GM23248 (cell line): Measurements from ENCODE around the gene CHDH. TPM values are rescaled to one million over a fixed set of nuclear protein-coding genes. Genes with fewer than 3 reads are reported as not detected.

Experiments used
- DNase-seq: peaks from one replicate; pipeline ENCODE4 v3.0.0-alpha.2; 2015
- H2AFZ ChIP-seq: fragments of 200-600 bp; sonication (generic); 2 replicates; pipeline ENCODE4 v1.6.1; 2016; ENCODE audit warnings: antibody characterized with exemption
- H3F3A ChIP-seq: fragments of 200-600 bp; sonication (generic); 2 replicates; pipeline ENCODE4 v1.6.1; 2016; ENCODE audit warnings: mild to moderate bottlenecking, antibody characterized with exemption, mixed run types; ENCODE audit not compliant: insufficient read depth
- H3K27ac ChIP-seq: fragments of 200-600 bp; sonication (generic); 2 replicates; pipeline ENCODE4 v1.5.1; 2016; ENCODE audit warnings: mild to moderate bottlenecking
- H3K27me3 ChIP-seq: fragments of 200-600 bp; sonication (generic); replicated peaks from 2 replicates; pipeline ENCODE4 v1.6.1; 2016; ENCODE audit warnings: mild to moderate bottlenecking; ENCODE audit not compliant: insufficient read depth
- H3K36me3 ChIP-seq: fragments of 200-600 bp; sonication (generic); 2 replicates; pipeline ENCODE4 v1.6.1; 2016; ENCODE audit warnings: low read depth, mild to moderate bottlenecking
- H3K4me1 ChIP-seq: fragments of 200-600 bp; sonication (generic); 2 replicates; pipeline ENCODE4 v1.6.1; 2016; ENCODE audit warnings: mild to moderate bottlenecking; ENCODE audit not compliant: insufficient read depth
- H3K4me2 ChIP-seq: fragments of 200-600 bp; sonication (generic); one replicate; pipeline ENCODE4 v1.6.1; 2016; ENCODE audit warnings: mild to moderate bottlenecking; ENCODE audit not compliant: unreplicated experiment
- H3K4me3 ChIP-seq: fragments of 200-600 bp; sonication (generic); 2 replicates; pipeline ENCODE4 v1.5.1; 2016; ENCODE audit warnings: mild to moderate bottlenecking
- H3K79me2 ChIP-seq: fragments of 200-600 bp; sonication (generic); 2 replicates; pipeline ENCODE4 v1.6.1; 2016; ENCODE audit warnings: mild to moderate bottlenecking; ENCODE audit not compliant: insufficient read depth
- H3K9ac ChIP-seq: fragments of 200-600 bp; sonication (generic); 2 replicates; pipeline ENCODE4 v1.6.1; 2016; ENCODE audit warnings: mild to moderate bottlenecking
- H3K9me2 ChIP-seq: fragments of 200-600 bp; sonication (generic); 2 replicates; pipeline ENCODE4 v1.6.1; 2016; ENCODE audit warnings: mixed run types, mild to moderate bottlenecking, moderate library complexity; ENCODE audit not compliant: insufficient read depth
- H3K9me3 ChIP-seq: fragments of 200-600 bp; sonication (generic); one replicate; pipeline ENCODE4 v1.6.1; 2017; ENCODE audit warnings: low read depth
- H4K20me1 ChIP-seq: fragments of 200-600 bp; sonication (generic); 2 replicates; pipeline ENCODE4 v1.6.0; 2016; ENCODE audit not compliant: insufficient read depth
- EZH2 ChIP-seq: fragments of 200-600 bp; sonication (generic); IDR thresholded peaks from 2 replicates; pipeline ENCODE4 v1.6.1; 2018; ENCODE audit warnings: antibody characterized with exemption, mild to moderate bottlenecking; ENCODE audit not compliant: insufficient read depth, poor library complexity, severe bottlenecking
- EZH2phosphoT487 ChIP-seq: fragments of 200-600 bp; sonication (generic); IDR thresholded peaks from 2 replicates; pipeline ENCODE4 v1.6.1; 2018; ENCODE audit warnings: antibody characterized with exemption, moderate library complexity, mild to moderate bottlenecking, low read depth; ENCODE audit not compliant: insufficient read depth
- WGBS, 2 experiments: methylation state at CpG; one replicate each; pipeline ENCODE4 v1.1.6; 2015 to 2017; ENCODE audit warnings: low lambda C conversion rate in 2 of 2, low coverage in 1 of 2; ENCODE audit errors: missing lambda C conversion rate in 2 of 2; 5-methylcytosine and 5-hydroxymethylcytosine counted together
- in situ Hi-C: fragments of 300-500 bp; cut with MboI; formaldehyde crosslinking; loops from 2 replicates; pipeline ENCODE4 v1.15.0; 2020
- polyA plus RNA-seq: library from polyadenylated mRNA; unstranded; fragments of >200 nt; fragmentation: Nextera tagmentation; extraction: Ambion mirVana; gene quantifications from 2 replicates; pipeline ENCODE4 v1.2.1, GENCODE V29; 2016
- total RNA-seq: library from RNA; depleted of rRNA; stranded (reverse); fragments of >200 nt; shearing (Covaris generic); gene quantifications from 2 replicates; pipeline ENCODE4 v1.2.3, GENCODE V29; 2014

CHDH gene
- total and polyA plus RNA-seq, 2 experiments from 2014 or later, result 0.11 TPM; not detected in 1

DNA sequence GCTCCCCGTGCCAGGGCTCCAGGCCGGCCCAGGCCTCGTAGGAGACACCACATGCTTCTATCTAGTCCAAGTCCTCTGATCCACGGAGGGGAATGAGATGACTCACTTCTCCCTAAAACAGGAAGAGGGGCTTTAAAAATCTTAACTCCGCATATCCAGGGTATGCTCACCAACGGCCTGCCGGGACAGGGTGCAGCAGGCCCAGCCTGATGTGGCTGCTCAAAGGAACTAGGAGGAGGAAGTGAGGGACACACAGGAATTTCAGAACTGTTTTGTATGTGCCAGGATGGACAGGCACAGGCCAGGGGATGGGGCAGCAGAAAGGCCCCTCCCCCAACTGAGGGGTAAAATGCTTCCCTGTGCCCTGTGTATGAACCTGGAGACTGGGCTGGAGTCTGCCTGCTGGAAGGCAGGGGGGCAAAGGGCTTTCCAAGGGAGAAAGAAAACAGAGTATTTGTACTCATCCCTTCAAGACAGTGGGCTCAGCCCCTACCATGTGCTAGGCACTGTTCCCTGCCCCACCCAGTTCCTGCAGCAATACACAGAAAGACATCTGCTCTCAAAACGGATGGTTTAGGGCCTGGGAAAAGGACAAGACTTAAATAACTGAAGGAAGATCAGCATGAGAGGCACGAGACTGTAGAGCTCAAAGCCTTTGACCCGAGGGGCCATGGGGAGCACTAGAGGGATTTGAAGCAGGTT, 22.1 kb downstream of the CHDH start:
- Histone ChIP-seq H3K27ac (no peak overlapping the region), H2AFZ (no peak overlapping the region), H3K79me2 (no peaks in the 10 kb centered on the region), H3K9me2 (no peaks in the 10 kb centered on the region), H3K9ac (no peak overlapping the region), H3K9me3 (no peaks in the 10 kb centered on the region), H4K20me1 (no peaks in the 10 kb centered on the region), H3F3A (no peaks in the 10 kb centered on the region), H3K36me3 (no peaks in the 10 kb centered on the region), H3K27me3 (no peaks in the 10 kb centered on the region), H3K4me1 (no peaks in the 10 kb centered on the region), H3K4me2 (no peak overlapping the region), H3K4me3 (no peak overlapping the region)
- TF ChIP-seq EZH2phosphoT487, result no peak
- no peak for TF ChIP-seq EZH2
- 32 to 43% methylated on average over 10 of the region's 10 CpGs for WGBS, 2 experiments
- no peak for DNase-seq
- in situ Hi-C loops, result no loop called here

GRCh38 chr3:53823026-53823955, 22.9 kb downstream of the CHDH start:
- no peaks in the 10 kb centered on the region for H3K36me3 ChIP-seq
- WGBS, 2 experiments, result 91 to 92% methylated on average over 59 to 67 of the region's 67 CpGs
- H3K27ac ChIP-seq, result no peak overlapping the region
- H3K4me3 ChIP-seq, result no peak overlapping the region
- no peaks in the 10 kb centered on the region for H3F3A ChIP-seq
- H3K4me1 ChIP-seq, result no peaks in the 10 kb centered on the region
- no peak for DNase-seq
- TF ChIP-seq EZH2, result no peak
- TF ChIP-seq EZH2phosphoT487, result no peak
- no peak overlapping the region for H3K4me2 ChIP-seq
- H3K79me2 ChIP-seq, result no peaks in the 10 kb centered on the region
- H4K20me1 ChIP-seq, result no peaks in the 10 kb centered on the region
- in situ Hi-C loops, result no loop called here
- H3K9me2 ChIP-seq, result no peaks in the 10 kb centered on the region
- no peak overlapping the region for H2AFZ ChIP-seq
- H3K9me3 ChIP-seq, result no peaks in the 10 kb centered on the region
- no peaks in the 10 kb centered on the region for H3K27me3 ChIP-seq
- H3K9ac ChIP-seq, result no peak overlapping the region

GRCh38 chr3:53822331-53822741, 23.9 kb downstream of the CHDH start:
- in situ Hi-C loops, result no loop called here
- Histone ChIP-seq H2AFZ (no peak overlapping the region), H4K20me1 (no peaks in the 10 kb centered on the region), H3K4me3 (no peak overlapping the region), H3K4me1 (no peaks in the 10 kb centered on the region), H3K27ac (no peak overlapping the region), H3K79me2 (no peaks in the 10 kb centered on the region), H3K27me3 (no peaks in the 10 kb centered on the region), H3K36me3 (no peaks in the 10 kb centered on the region), H3F3A (no peaks in the 10 kb centered on the region), H3K9me3 (no peaks in the 10 kb centered on the region), H3K9me2 (no peaks in the 10 kb centered on the region), H3K4me2 (no peak overlapping the region), H3K9ac (no peak overlapping the region)
- TF ChIP-seq EZH2phosphoT487 (no peak), EZH2 (no peak)
- no peak for DNase-seq
- 76 to 82% methylated on average over 14 of the region's 14 CpGs for WGBS, 2 experiments

- no peaks in the 10 kb centered on the region for H3K27me3 ChIP-seq
- no peaks in the 10 kb centered on the region for H3K9me2 ChIP-seq
- no peak overlapping the region for H3K9ac ChIP-seq
- no peaks in the 10 kb centered on the region for H3K9me3 ChIP-seq
- no peak overlapping the region for H3K27ac ChIP-seq
- H2AFZ ChIP-seq, result no peak overlapping the region
- no peaks in the 10 kb centered on the region for H3F3A ChIP-seq
- no peaks in the 10 kb centered on the region for H3K4me1 ChIP-seq
- no peak overlapping the region for H3K4me3 ChIP-seq
- TF ChIP-seq EZH2 (no peak), EZH2phosphoT487 (no peak)
- H3K36me3 ChIP-seq, result no peaks in the 10 kb centered on the region
- DNase-seq, result peak; percentile 65
- WGBS, 2 experiments, result 43 to 44% methylated on average over 5 of the region's 5 CpGs
- no peaks in the 10 kb centered on the region for H4K20me1 ChIP-seq
- in situ Hi-C loops, result no loop called here
- H3K4me2 ChIP-seq, result no peak overlapping the region
- no peaks in the 10 kb centered on the region for H3K79me2 ChIP-seq
Observed at GRCh38 chr3:53821631-53822121, 24.5 kb downstream of the CHDH start.
